Activated T-helper 2 cell treated with anti-CD3 and anti-CD28 coated beads, Interferon-gamma antibody, Interleukin-2, Interleukin-4, amounts not matched to agents 10 μg/mL and 5 μg/mL and 100 μg/mL, durations not matched to agents 14 hours and 24 hours and 36 hours (primary cell): ENCODE data around the gene BCAS3. TPM values are rescaled to one million over a fixed set of nuclear protein-coding genes. Genes with fewer than 3 reads are reported as not detected.
"Not testable (repeated sequence)": the region's sequence is repeated elsewhere in the genome, so short reads cannot be mapped to it uniquely, and the experiment has no call there.

Experiments
- DNase-seq: peaks from one replicate; pipeline ENCODE4 v3.0.0; 2021; ENCODE audit warnings: low spot score
- H3K27ac Mint-ChIP-seq: one replicate; pipeline ENCODE4 v1.8.0; 2021; ENCODE audit warnings: mixed read lengths
- H3K27me3 Mint-ChIP-seq: one replicate; pipeline ENCODE4 v1.8.0; 2021; ENCODE audit warnings: low read depth, mixed read lengths
- H3K36me3 Mint-ChIP-seq: one replicate; pipeline ENCODE4 v1.8.0; 2021; ENCODE audit warnings: low read depth, mixed read lengths
- H3K4me1 Mint-ChIP-seq: one replicate; pipeline ENCODE4 v1.8.0; 2021; ENCODE audit warnings: low read depth, mixed read lengths
- H3K4me3 Mint-ChIP-seq: one replicate; pipeline ENCODE4 v1.8.0; 2021; ENCODE audit warnings: low read depth, mild to moderate bottlenecking, moderate library complexity, mixed read lengths
- H3K9me3 Mint-ChIP-seq: one replicate; pipeline ENCODE4 v1.8.0; 2021; ENCODE audit warnings: mixed read lengths
- intact Hi-C: fragments of 100-400 bp; cut with micrococcal nuclease; formaldehyde crosslinking; loops from one replicate; pipeline ENCODE4 v1.15.1; 2023
- total RNA-seq: library from RNA; stranded (reverse); gene quantifications from 2 replicates; pipeline ENCODE4 v1.2.3, GENCODE V29; 2022

Gene BCAS3
- total RNA-seq, 1 donor from 2014 or later: 10.7 TPM

- Mint-ChIP-seq H3K4me3 (no peak overlapping the region), H3K27me3 (no peaks in the 10 kb centered on the region), H3K9me3 (no peaks in the 10 kb centered on the region), H3K36me3 (no peaks in the 10 kb centered on the region), H3K4me1 (no peaks in the 10 kb centered on the region), H3K27ac (no peak overlapping the region)
- no peak for DNase-seq
- intact Hi-C loops: no loop called here
These were observed 269.4 kb downstream of the BCAS3 start for GRCh38 chr17:60947100-60947499.

DNA sequence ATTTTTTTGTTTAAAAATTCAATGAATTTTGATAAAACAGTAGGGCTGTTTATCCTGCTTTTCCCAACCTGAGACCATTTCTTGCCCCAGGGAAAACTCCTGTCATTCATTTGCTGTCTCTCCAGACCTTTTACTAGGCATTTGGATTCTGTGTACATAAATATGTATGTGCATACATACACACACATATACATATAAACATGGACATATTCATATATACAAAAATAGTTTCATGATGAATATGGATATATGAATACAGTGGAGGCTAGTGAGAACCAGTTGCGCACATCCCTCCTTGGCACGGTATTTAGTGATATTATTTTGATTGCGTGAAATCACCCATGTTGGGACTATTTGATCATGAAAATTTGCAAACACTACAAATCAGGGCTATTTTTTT, 269.9 kb downstream of the BCAS3 start:
- H3K9me3 Mint-ChIP-seq: no peaks in the 10 kb centered on the region
- no peak overlapping the region for H3K27ac Mint-ChIP-seq
- intact Hi-C loops: no loop called here
- no peaks in the 10 kb centered on the region for H3K36me3 Mint-ChIP-seq
- no peak overlapping the region for H3K4me3 Mint-ChIP-seq
- DNase-seq: no peak
- H3K4me1 Mint-ChIP-seq: no peaks in the 10 kb centered on the region
- H3K27me3 Mint-ChIP-seq: no peaks in the 10 kb centered on the region

DNA sequence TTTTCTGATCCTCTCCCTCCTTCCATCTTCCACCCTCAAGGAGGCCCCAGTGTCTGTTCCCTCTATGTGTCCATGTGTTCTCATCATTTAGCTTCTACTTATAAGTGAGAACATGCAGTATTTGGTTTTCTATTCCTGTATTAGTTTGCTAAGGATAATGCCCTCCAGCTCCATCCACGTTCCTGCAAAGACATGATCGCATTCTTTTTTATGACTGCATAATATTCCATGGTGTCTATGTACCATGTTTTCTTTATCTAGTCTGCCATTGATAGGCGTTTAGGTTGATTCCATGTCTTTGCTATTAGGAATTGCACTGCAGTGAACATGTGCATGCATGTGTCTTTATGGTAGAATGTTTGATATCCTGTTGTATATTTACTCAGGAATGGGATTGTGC, 275.1 kb downstream of the BCAS3 start:
- no peak for DNase-seq
- no peak overlapping the region for H3K4me3 Mint-ChIP-seq

DNA sequence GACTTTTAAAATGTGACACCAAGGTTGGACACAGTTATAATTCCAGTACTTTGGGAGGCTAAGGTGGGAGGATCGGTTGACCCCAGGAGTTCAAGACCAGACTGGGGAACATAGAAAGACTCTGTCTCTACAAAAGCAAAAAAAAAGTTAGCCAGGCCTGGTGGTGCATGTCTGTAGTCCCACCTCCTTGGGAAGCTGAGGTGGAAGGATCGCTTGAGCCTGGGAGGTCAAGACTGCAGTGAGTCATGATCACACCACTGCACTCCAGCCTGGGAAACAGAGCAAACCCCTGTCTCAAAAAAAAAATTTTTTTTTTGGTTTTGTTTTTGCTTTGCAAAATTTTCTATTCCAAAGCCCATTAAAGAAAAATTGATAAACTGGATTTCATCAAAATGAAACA, 281.4 kb downstream of the BCAS3 start:
- Mint-ChIP-seq H3K9me3 (peaks cover 4% of the 10 kb centered on the region), H3K4me1 (no peaks in the 10 kb centered on the region), H3K27ac (no peak overlapping the region), H3K27me3 (peaks cover 2% of the 10 kb centered on the region), H3K36me3 (no peaks in the 10 kb centered on the region), H3K4me3 (no peak overlapping the region)
- no peak for DNase-seq
- intact Hi-C loops: no loop called here

More for the DNA sequence above, 275.1 kb downstream of the BCAS3 start:
- no peaks in the 10 kb centered on the region for H3K27me3 Mint-ChIP-seq
- intact Hi-C loops: no loop called here
- no peaks in the 10 kb centered on the region for H3K4me1 Mint-ChIP-seq
- H3K36me3 Mint-ChIP-seq: no peaks in the 10 kb centered on the region
- H3K9me3 Mint-ChIP-seq: no peaks in the 10 kb centered on the region
- H3K27ac Mint-ChIP-seq: no peak overlapping the region

GRCh38 chr17:60959696-60960095, 282.0 kb downstream of the BCAS3 start:
- peaks cover 2% of the 10 kb centered on the region for H3K27me3 Mint-ChIP-seq
- no peak overlapping the region for H3K27ac Mint-ChIP-seq
- intact Hi-C loops: no loop called here
- H3K4me1 Mint-ChIP-seq: no peaks in the 10 kb centered on the region
- no peak overlapping the region for H3K4me3 Mint-ChIP-seq
- no peaks in the 10 kb centered on the region for H3K36me3 Mint-ChIP-seq
- H3K9me3 Mint-ChIP-seq: peaks cover 4% of the 10 kb centered on the region
- DNase-seq: no peak

GRCh38 chr17:60960398-60961065, 282.9 kb downstream of the BCAS3 start:
- no peak overlapping the region for H3K27ac Mint-ChIP-seq
- H3K36me3 Mint-ChIP-seq: no peaks in the 10 kb centered on the region
- peaks cover 4% of the 10 kb centered on the region for H3K9me3 Mint-ChIP-seq
- H3K4me1 Mint-ChIP-seq: no peaks in the 10 kb centered on the region
- H3K27me3 Mint-ChIP-seq: peaks cover 4% of the 10 kb centered on the region
- H3K4me3 Mint-ChIP-seq: no peak overlapping the region
- intact Hi-C loops: no loop called here
- DNase-seq: no peak

DNA sequence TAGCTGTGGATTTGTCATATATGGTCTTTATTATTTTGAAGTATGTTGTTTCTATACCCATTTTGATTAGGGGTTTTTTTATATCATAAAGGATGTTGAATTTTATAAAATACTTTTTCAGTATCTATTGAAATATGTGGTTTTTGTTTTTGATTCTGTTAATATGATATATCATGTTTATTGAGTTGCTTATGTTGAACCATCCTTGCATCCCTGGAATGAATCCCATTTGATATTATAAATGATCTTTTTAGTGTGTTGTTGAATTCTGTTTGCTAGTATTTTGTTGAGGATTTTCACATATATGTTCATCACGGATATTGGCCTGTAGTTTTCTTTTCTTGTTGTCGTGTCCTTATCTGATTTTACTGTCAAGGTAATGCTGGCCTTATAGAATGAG, 286.5 kb downstream of the BCAS3 start:
- Mint-ChIP-seq H3K27me3 (peaks cover 12% of the 10 kb centered on the region), H3K4me3 (no peak overlapping the region), H3K27ac (no peak overlapping the region), H3K4me1 (no peaks in the 10 kb centered on the region), H3K9me3 (peaks cover 8% of the 10 kb centered on the region), H3K36me3 (no peaks in the 10 kb centered on the region)
- intact Hi-C loops: no loop called here
- no peak for DNase-seq

- intact Hi-C loops: no loop called here
These were observed 290.6 kb downstream of the BCAS3 start for GRCh38 chr17:60968266-60968665.

DNA sequence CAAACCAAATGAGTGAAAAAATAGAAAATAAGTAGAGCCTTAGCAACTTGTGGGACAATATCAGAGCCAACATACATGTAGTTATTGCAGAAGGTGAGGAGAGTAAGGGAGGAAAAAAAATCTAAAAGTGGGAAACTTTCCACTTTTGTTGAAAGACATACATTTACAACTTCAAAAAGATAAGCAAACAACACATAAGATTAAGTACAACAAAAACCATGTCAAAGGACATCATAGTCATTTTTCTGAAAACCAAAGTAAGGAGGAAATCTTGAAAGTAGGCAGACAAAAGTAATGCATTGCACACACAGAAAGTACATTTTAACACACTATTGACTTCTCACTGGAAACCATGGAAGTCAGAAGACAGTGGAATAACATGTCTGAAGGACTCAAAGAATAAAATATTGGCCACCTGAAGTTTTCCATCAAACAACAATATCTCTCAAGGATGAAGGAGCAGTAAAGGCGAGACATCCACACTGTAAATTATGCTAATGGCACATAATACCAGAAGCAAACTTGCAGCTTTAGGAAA, 291.9 kb downstream of the BCAS3 start:
- intact Hi-C loops: no loop called here
- no peak for DNase-seq
- Mint-ChIP-seq H3K36me3 (no peaks in the 10 kb centered on the region), H3K27me3 (peaks cover 18% of the 10 kb centered on the region), H3K27ac (no peak overlapping the region), H3K4me1 (no peaks in the 10 kb centered on the region), H3K9me3 (peaks cover 4% of the 10 kb centered on the region), H3K4me3 (no peak overlapping the region)

More at GRCh38 chr17:60968266-60968665, 290.6 kb downstream of the BCAS3 start:
- no peaks in the 10 kb centered on the region for H3K4me1 Mint-ChIP-seq
- DNase-seq: no peak
- peaks cover 18% of the 10 kb centered on the region for H3K27me3 Mint-ChIP-seq
- no peak overlapping the region for H3K27ac Mint-ChIP-seq
- H3K9me3 Mint-ChIP-seq: peaks cover 4% of the 10 kb centered on the region
- no peaks in the 10 kb centered on the region for H3K36me3 Mint-ChIP-seq
- H3K4me3 Mint-ChIP-seq: no peak overlapping the region

DNA sequence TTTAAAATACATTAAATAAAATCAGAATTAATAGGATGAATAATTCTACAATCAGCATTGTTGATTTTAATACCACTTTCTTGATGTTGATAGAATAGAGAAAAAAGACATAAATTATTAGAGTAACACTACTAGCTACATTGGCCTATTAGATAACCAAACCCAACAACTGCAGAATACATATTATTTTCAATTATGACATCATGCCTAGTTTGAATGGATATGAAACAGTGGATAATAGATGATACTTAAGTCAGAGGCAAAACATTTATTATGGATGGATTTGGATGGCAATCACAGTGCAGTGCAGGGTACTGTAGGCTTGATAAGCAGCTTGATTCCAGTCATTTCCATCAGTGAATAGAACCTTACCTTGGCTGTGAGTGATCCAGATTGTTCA, 293.1 kb downstream of the BCAS3 start:
- peaks cover 16% of the 10 kb centered on the region for H3K27me3 Mint-ChIP-seq
- H3K27ac Mint-ChIP-seq: no peak overlapping the region
- H3K4me1 Mint-ChIP-seq: no peaks in the 10 kb centered on the region
- no peaks in the 10 kb centered on the region for H3K36me3 Mint-ChIP-seq
- H3K9me3 Mint-ChIP-seq: peaks cover 4% of the 10 kb centered on the region
- DNase-seq: no peak
- intact Hi-C loops: loop anchor here (1.0 kb wide), 1 partner anchor 420 kb away; no protein-coding TSS in a partner anchor
- no peak overlapping the region for H3K4me3 Mint-ChIP-seq

GRCh38 chr17:60971515-60972369, 294.1 kb downstream of the BCAS3 start:
- Mint-ChIP-seq H3K4me3 (no peak overlapping the region), H3K4me1 (no peaks in the 10 kb centered on the region), H3K27ac (no peak overlapping the region), H3K9me3 (peaks cover 4% of the 10 kb centered on the region), H3K36me3 (no peaks in the 10 kb centered on the region), H3K27me3 (peaks cover 16% of the 10 kb centered on the region)
- DNase-seq: no peak
- intact Hi-C loops: loop anchor here (1.0 kb wide), 1 partner anchor 419 kb away; no protein-coding TSS in a partner anchor

DNA sequence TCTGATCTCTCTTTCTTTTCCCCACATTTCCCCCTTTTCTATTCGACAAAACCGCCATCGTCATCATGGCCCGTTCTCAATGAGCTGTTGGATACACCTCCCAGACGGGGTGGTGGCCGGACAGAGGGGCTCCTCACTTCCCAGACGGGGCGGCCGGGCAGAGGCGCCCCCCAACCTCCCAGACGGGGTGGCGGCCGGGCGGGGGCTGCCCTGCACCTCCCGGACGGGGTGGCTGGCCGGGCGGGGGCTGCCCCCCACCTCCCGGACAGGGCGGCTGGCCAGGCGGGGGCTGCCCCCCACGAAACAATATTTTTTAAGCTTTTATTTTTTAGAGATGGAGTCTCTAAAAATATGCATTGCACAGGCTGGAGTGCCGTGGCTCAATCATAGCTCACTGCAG, 299.2 kb downstream of the BCAS3 start:
- H3K9me3 Mint-ChIP-seq, intact Hi-C loops, H3K36me3 Mint-ChIP-seq, H3K4me3 Mint-ChIP-seq, H3K27ac Mint-ChIP-seq, H3K27me3 Mint-ChIP-seq, DNase-seq, H3K4me1 Mint-ChIP-seq: not testable (repeated sequence)

DNA sequence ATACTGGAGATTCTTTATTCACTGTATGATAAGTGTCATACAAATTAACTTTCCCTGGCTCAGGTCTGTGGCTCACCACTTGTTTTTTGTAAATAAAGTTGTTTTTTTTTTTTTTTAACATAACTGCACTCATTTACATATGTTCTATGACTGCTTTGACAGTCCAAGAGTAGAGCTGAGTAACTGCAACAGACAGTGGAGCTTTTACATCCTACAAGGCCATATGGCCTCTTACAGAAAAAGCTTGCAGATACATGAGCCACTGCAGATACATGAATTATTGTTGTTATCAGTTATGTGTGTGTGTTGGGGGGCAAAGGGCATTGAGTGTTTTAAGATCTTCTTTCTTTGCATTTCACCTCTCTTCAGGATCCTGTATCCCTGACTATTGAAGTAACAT, 311.7 kb downstream of the BCAS3 start:
- Mint-ChIP-seq H3K27me3 (peaks cover 14% of the 10 kb centered on the region), H3K4me3 (no peak overlapping the region), H3K27ac (no peak overlapping the region), H3K9me3 (no peaks in the 10 kb centered on the region), H3K4me1 (no peaks in the 10 kb centered on the region), H3K36me3 (no peaks in the 10 kb centered on the region)
- intact Hi-C loops: no loop called here
- DNase-seq: no peak
